Anterior cingulate cortex (tissue), 58 donors: ENCODE results near the gene HERC5.
A peak's percentile ranks its signal among the peaks of the same experiment; 100 is the strongest.
"Not testable (repeated sequence)": the region's sequence is repeated elsewhere in the genome, so short reads cannot be mapped to it uniquely, and the experiment has no call there.

Experiments used
- DNase-seq, 58 donors: peaks; one replicate each; lab custom pipeline; 2025; lab: John Stamatoyannopoulos, UW

Gene HERC5

DNA sequence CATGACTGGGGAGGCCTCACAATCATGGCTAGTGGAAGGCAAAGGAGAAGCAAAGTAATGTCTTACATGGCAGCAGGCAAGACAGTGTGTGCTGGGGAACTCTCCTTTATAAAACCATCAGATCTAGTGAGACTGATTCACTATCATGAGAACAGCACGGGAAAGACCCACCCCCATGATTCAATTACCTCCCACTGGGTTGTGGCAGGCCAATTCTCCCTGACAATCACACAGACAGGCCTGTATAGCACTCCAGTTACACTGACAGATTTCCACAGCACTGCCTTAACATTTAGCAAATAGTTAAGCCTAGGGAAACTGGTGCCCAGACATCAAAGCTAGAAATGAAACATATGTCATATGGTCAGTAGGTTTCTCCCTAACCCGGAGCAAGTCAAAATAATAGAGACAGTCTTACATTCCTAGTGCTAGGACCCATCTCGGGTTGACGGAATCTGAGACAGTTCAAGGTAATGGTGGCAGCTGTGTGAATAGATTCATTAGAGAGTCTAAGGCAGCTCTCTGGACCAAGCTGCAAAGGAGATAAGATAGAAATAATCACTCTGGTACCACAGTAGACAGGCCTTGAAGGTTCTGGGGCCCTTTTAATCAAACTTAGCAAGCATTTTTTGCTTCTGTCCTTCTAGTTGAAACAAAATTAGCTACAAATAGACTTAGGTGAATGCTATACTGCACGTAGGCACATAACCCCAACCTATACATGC is 9.4 kb upstream of the HERC5 start:
- no peak for DNase-seq

- not testable (repeated sequence) for DNase-seq
Measured at GRCh38 chr4:88448211-88448765, 8.6 kb upstream of the HERC5 start.

GRCh38 chr4:88448889-88449288 is 8.0 kb upstream of the HERC5 start:
- no peak for DNase-seq

- DNase-seq = no peak
Measured at GRCh38 chr4:88449290-88449689, 7.6 kb upstream of the HERC5 start.

DNA sequence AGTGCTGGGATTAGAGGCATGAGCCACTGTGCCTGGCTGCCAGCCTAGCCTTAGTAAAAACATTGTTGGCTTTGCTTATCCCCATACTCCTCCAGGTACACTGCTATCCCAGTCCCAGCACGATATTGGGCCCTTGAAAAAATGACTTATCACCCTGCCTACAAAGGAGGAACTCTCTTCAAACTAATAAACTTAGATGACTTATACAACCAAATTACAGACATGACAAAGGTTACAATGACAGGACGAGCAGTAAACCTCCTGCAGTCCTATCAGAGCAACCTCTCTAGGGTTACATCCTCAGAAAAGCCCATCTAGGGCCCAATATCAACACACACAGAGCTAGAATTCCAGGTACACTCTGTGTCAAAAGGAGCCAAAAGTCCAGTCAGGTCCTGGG is 5.7 kb upstream of the HERC5 start:
- no peak for DNase-seq

- no peak for DNase-seq
Measured at GRCh38 chr4:88452912-88453311, 4.0 kb upstream of the HERC5 start.

GRCh38 chr4:88457307-88458103 is 586 bp downstream of the HERC5 start:
- peak in 21 of 58 donors; percentile 5 to 61 (median 29) for DNase-seq

GRCh38 chr4:88458104-88458740 is 1.3 kb downstream of the HERC5 start:
- DNase-seq = no peak

GRCh38 chr4:88465653-88466192 is 8.8 kb downstream of the HERC5 start:
- no peak for DNase-seq

- DNase-seq = no peak
Measured at GRCh38 chr4:88467392-88467791, 10.5 kb downstream of the HERC5 start.

GRCh38 chr4:88477229-88477860 is 20.4 kb downstream of the HERC5 start:
- no peak for DNase-seq

DNA sequence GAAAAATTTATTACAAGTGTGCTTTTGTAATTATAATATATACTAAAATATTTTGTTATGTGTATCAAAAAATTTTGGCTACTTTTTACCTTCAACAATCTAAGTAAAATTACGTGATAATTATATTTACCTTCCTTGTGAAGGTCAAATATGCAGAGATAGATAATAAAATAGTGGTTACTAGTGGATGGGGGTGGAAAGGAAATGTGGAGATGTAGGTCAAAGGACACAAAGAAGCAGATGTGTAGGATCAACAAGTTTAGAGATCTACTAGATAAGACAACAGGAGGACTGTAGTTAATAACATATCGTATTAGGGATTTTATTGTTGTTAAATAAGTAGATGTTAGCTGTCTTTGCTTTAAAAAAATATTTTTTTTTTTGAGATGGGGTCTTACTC is 21.3 kb downstream of the HERC5 start:
- DNase-seq = no peak

- no peak for DNase-seq
Measured at GRCh38 chr4:88481537-88481936, 24.6 kb downstream of the HERC5 start.

- DNase-seq = no peak
Measured at GRCh38 chr4:88489100-88489761, 32.3 kb downstream of the HERC5 start.

- DNase-seq = no peak
Measured at GRCh38 chr4:88497859-88498409, 41.0 kb downstream of the HERC5 start.

- no peak for DNase-seq
Measured at GRCh38 chr4:88503344-88503743, 46.4 kb downstream of the HERC5 start.

GRCh38 chr4:88511236-88511635 is 54.3 kb downstream of the HERC5 start:
- no peak for DNase-seq

- no peak for DNase-seq
Measured at GRCh38 chr4:88514557-88515511, 57.9 kb downstream of the HERC5 start.
